CD4-positive, alpha-beta T cell (primary cell): ENCODE measurements around the gene SEC24A. TPM values are rescaled to one million over a fixed set of nuclear protein-coding genes. Genes with fewer than 3 reads are reported as not detected.

Experiments
- ATAC-seq: fragments of 200-7000 bp; cut with Tn5 transposase; one replicate; pipeline ENCODE4 v1.10.0; 2022; ENCODE audit warnings: mild to moderate bottlenecking; ENCODE audit not compliant: poor library complexity
- CTCF ChIA-PET: fragments of 350-600 bp; sonication (Branson Sonifier 250); formaldehyde crosslinking; loops from one replicate; lab custom pipeline; 2021; ENCODE audit warnings: antibody characterized with exemption, inconsistent platforms; lab: Charles Lee
- POLR2A ChIA-PET: fragments of 350-600 bp; sonication (Branson Sonifier 250); formaldehyde crosslinking; loops from one replicate; lab custom pipeline; 2021; ENCODE audit warnings: antibody characterized with exemption, inconsistent platforms; lab: Charles Lee
- DNase-seq, 14 experiments: peaks; one replicate each; pipeline ENCODE4 v3.0.0-alpha.2; 2013 to 2020; ENCODE audit warnings: mixed read lengths in 2 of 14
- H3K27ac ChIP-seq, 2 donors: one replicate each; pipeline versions ENCODE4 v1.5.1 to v1.7.0; 2013; ENCODE audit warnings: low read length in 2 of 2, low read depth in 1 of 2, mild to moderate bottlenecking in 1 of 2
- H3K27me3 ChIP-seq, 2 experiments: 1 replicate in 1 of 2; 2 replicates in 1 of 2; pipeline versions ENCODE4 v1.6.1 to v1.7.0; 2013; ENCODE audit warnings: low read length in 2 of 2, control low read depth in 1 of 2, mild to moderate bottlenecking in 1 of 2, moderate library complexity in 1 of 2; ENCODE audit not compliant: insufficient read depth in 2 of 2, control insufficient read depth in 1 of 2
- H3K36me3 ChIP-seq: one replicate; pipeline ENCODE4 v1.6.1; 2013; ENCODE audit warnings: low read length, control low read depth; ENCODE audit not compliant: insufficient read depth
- H3K4me1 ChIP-seq: one replicate; pipeline ENCODE4 v1.6.1; 2013; ENCODE audit warnings: low read length, control low read depth; ENCODE audit not compliant: insufficient read depth
- H3K4me3 ChIP-seq: one replicate; pipeline ENCODE4 v1.5.1; 2013; ENCODE audit warnings: mild to moderate bottlenecking, low read length, moderate library complexity
- H3K9me3 ChIP-seq, 2 experiments: 1 replicate in 1 of 2; 2 replicates in 1 of 2; pipeline versions ENCODE4 v1.6.1 to v1.7.0; 2013; ENCODE audit warnings: low read length in 2 of 2, mild to moderate bottlenecking in 2 of 2, control low read depth in 1 of 2, moderate library complexity in 1 of 2; ENCODE audit not compliant: control insufficient read depth in 1 of 2, insufficient read depth in 1 of 2
- H3K27ac Mint-ChIP-seq: one replicate; pipeline ENCODE4 v1.8.0; 2020; ENCODE audit warnings: mixed read lengths
- H3K27me3 Mint-ChIP-seq: one replicate; pipeline ENCODE4 v1.8.0; 2021; ENCODE audit warnings: mixed read lengths
- H3K36me3 Mint-ChIP-seq: one replicate; pipeline ENCODE4 v1.8.0; 2021; ENCODE audit warnings: low read depth, mixed read lengths
- H3K4me1 Mint-ChIP-seq: one replicate; pipeline ENCODE4 v1.8.0; 2021; ENCODE audit warnings: low read depth, mixed read lengths
- H3K4me3 Mint-ChIP-seq: one replicate; pipeline ENCODE4 v1.8.0; 2020; ENCODE audit warnings: mild to moderate bottlenecking, mixed read lengths
- H3K9me3 Mint-ChIP-seq: one replicate; pipeline ENCODE4 v1.8.0; 2020; ENCODE audit warnings: mixed read lengths
- CTCF ChIP-seq: fragments of 200-600 bp; IDR thresholded peaks from one replicate; pipeline ENCODE4 v1.8.0; 2022; ENCODE audit warnings: antibody characterized with exemption, mild to moderate bottlenecking
- intact Hi-C, 2 experiments: fragments of 100-400 bp; cut with DNase I in 1 of 2; cut with micrococcal nuclease in 1 of 2; formaldehyde crosslinking; loops; one replicate each; pipeline versions ENCODE4 v1.15.1 to v1.9.0; 2023 to 2025; cut with DNase I, micrococcal nuclease
- total RNA-seq, 174 experiments: library from RNA in 2 of 174; stranded (reverse) in 2 of 174; gene quantifications; one replicate each; pipeline ENCODE4 v1.2.3 and lab custom pipeline; 2021 to 2026

Gene SEC24A
- total RNA-seq, 2 experiments from 2014 or later: 11.7 to 12.3 TPM

- H3K4me3 Mint-ChIP-seq: no peak overlapping the region
- H3K9me3 ChIP-seq: no peaks in the 10 kb centered on the region
Observed at GRCh38 chr5:134651531-134651930, 2.9 kb downstream of the SEC24A start.

GRCh38 chr5:134656690-134657089, 8.1 kb downstream of the SEC24A start:
- TF ChIP-seq CTCF: no peak
- no peak overlapping the region for H3K27ac Mint-ChIP-seq

More at GRCh38 chr5:134651531-134651930, 2.9 kb downstream of the SEC24A start:
- intact Hi-C loops: no loop called here
- POLR2A ChIA-PET: no interaction called here
- no peaks in the 10 kb centered on the region for H3K9me3 Mint-ChIP-seq
- H3K27me3 Mint-ChIP-seq: no peaks in the 10 kb centered on the region
- no peak overlapping the region for H3K27ac Mint-ChIP-seq
- CTCF ChIA-PET: no interaction called here
- H3K36me3 Mint-ChIP-seq: peaks cover 23% of the 10 kb centered on the region
- peaks cover 35% of the 10 kb centered on the region for H3K4me1 Mint-ChIP-seq
- Histone ChIP-seq H3K4me1 (peaks cover 30% of the 10 kb centered on the region), H3K27ac (no peak overlapping the region), H3K36me3 (no peaks in the 10 kb centered on the region), H3K27me3 (no peaks in the 10 kb centered on the region), H3K4me3 (no peak overlapping the region)
- no peak for TF ChIP-seq CTCF
- DNase-seq: no peak
- no peak for ATAC-seq

DNA sequence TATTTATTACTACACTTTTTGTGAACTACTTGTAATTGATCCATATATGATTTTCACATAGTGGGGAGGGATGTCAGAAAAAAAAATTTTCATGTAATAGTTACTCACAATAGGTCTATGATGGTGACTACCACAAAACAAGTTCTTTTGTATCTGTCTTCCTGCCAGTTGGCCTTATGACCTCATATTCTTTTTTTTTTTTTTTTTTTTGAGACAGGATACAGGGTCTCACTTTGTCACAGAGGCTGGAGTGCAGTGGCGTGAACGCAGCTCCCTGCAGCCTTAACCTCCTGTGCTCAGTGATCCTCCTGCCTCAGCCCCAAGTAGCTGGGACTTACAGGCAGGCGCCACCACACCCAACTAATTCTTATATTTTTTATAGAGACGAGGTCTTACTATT, 10.9 kb downstream of the SEC24A start:
- Mint-ChIP-seq H3K9me3 (no peaks in the 10 kb centered on the region), H3K4me1 (peaks cover 28% of the 10 kb centered on the region), H3K27ac (no peak overlapping the region), H3K36me3 (peaks cover 28% of the 10 kb centered on the region), H3K27me3 (no peaks in the 10 kb centered on the region), H3K4me3 (no peak overlapping the region)
- Histone ChIP-seq H3K4me3 (no peak overlapping the region), H3K27me3 (no peaks in the 10 kb centered on the region), H3K36me3 (peaks cover 16% of the 10 kb centered on the region), H3K4me1 (peaks cover 3% of the 10 kb centered on the region), H3K9me3 (no peaks in the 10 kb centered on the region), H3K27ac (no peak overlapping the region)
- CTCF ChIA-PET: no interaction called here
- POLR2A ChIA-PET: no interaction called here
- ATAC-seq: no peak
- DNase-seq: no peak
- intact Hi-C loops: no loop called here
- no peak for TF ChIP-seq CTCF

More at GRCh38 chr5:134656690-134657089, 8.1 kb downstream of the SEC24A start:
- ChIA-PET POLR2A (no interaction called here), CTCF (no interaction called here)
- Mint-ChIP-seq H3K9me3 (no peaks in the 10 kb centered on the region), H3K36me3 (peaks cover 16% of the 10 kb centered on the region), H3K4me3 (no peak overlapping the region), H3K27me3 (no peaks in the 10 kb centered on the region), H3K4me1 (peaks cover 20% of the 10 kb centered on the region)
- Histone ChIP-seq H3K27me3 (no peaks in the 10 kb centered on the region), H3K27ac (no peak overlapping the region), H3K4me3 (no peak overlapping the region), H3K9me3 (no peaks in the 10 kb centered on the region), H3K4me1 (peaks cover 6% of the 10 kb centered on the region), H3K36me3 (peaks cover 6% of the 10 kb centered on the region)
- ATAC-seq (no peak), DNase-seq (no peak)
- intact Hi-C loops: no loop called here
